HPDE6-E6E7 (cell line): Measurements from ENCODE around the gene TRAM2.
"Not testable (repeated sequence)": the region's sequence is repeated elsewhere in the genome, so short reads cannot be mapped to it uniquely, and the experiment has no call there.

Source experiments
- DNase-seq: peaks from one replicate; pipeline ENCODE4 v3.0.0; 2011; ENCODE audit warnings: missing footprints; ENCODE audit errors: extremely low spot score

TRAM2 gene

GRCh38 chr6:52491203-52492069 lies 85.4 kb downstream of the TRAM2 start:
- no peak for DNase-seq

- no peak for DNase-seq
Measured at GRCh38 chr6:52489881-52490280, 87.0 kb downstream of the TRAM2 start.

GRCh38 chr6:52483671-52484003 lies 93.2 kb downstream of the TRAM2 start:
- no peak for DNase-seq

- no peak for DNase-seq
Measured at GRCh38 chr6:52482903-52483670, 93.8 kb downstream of the TRAM2 start.

- DNase-seq = no peak
Measured at GRCh38 chr6:52475307-52475706, 101.6 kb downstream of the TRAM2 start.

GRCh38 chr6:52474173-52474572 lies 102.7 kb downstream of the TRAM2 start:
- no peak for DNase-seq

GRCh38 chr6:52461194-52461593 lies 115.7 kb downstream of the TRAM2 start:
- DNase-seq = not testable (repeated sequence)

GRCh38 chr6:52457096-52457495 lies 119.8 kb downstream of the TRAM2 start:
- no peak for DNase-seq

GRCh38 chr6:52454556-52454955 lies 122.3 kb downstream of the TRAM2 start:
- peak; percentile 76 for DNase-seq
